GM18519 (cell line): Measurements from ENCODE around the gene PCNX2.
"Not testable (repeated sequence)": the region's sequence is repeated elsewhere in the genome, so short reads cannot be mapped to it uniquely, and the experiment has no call there.

Experiments
- ATAC-seq: cut with Tn5 transposase; IDR thresholded peaks from one replicate; pipeline ENCODE4 v1.9.1; 2021; ENCODE audit warnings: mild to moderate bottlenecking, moderate library complexity; ENCODE audit not compliant: unreplicated experiment, low FRiP score

Gene PCNX2

GRCh38 chr1:233179638-233180037 is 115.9 kb downstream of the PCNX2 start:
- not testable (repeated sequence) for ATAC-seq

GRCh38 chr1:233172201-233172600 is 123.3 kb downstream of the PCNX2 start:
- no peak for ATAC-seq

- ATAC-seq, result no peak
These were observed 124.8 kb downstream of the PCNX2 start for GRCh38 chr1:233170741-233171140.

- ATAC-seq, result no peak
These were observed 127.1 kb downstream of the PCNX2 start for GRCh38 chr1:233168384-233168783.

GRCh38 chr1:233166896-233167295 is 128.6 kb downstream of the PCNX2 start:
- no peak for ATAC-seq

- no peak for ATAC-seq
These were observed 131.8 kb downstream of the PCNX2 start for GRCh38 chr1:233163696-233164095.

- ATAC-seq, result no peak
These were observed 137.2 kb downstream of the PCNX2 start for GRCh38 chr1:233158322-233158721.

GRCh38 chr1:233157245-233157644 is 138.3 kb downstream of the PCNX2 start:
- ATAC-seq, result no peak

GRCh38 chr1:233151861-233152260 is 143.7 kb downstream of the PCNX2 start:
- no peak for ATAC-seq

- no peak for ATAC-seq
These were observed 151.1 kb downstream of the PCNX2 start for GRCh38 chr1:233144434-233144833.

- ATAC-seq, result no peak
These were observed 152.3 kb downstream of the PCNX2 start for GRCh38 chr1:233143241-233143640.

- ATAC-seq, result no peak
These were observed 154.6 kb downstream of the PCNX2 start for GRCh38 chr1:233140974-233141373.

GRCh38 chr1:233140499-233140898 is 155.0 kb downstream of the PCNX2 start:
- no peak for ATAC-seq

- ATAC-seq, result no peak
These were observed 156.5 kb downstream of the PCNX2 start for GRCh38 chr1:233138788-233139585.

GRCh38 chr1:233135833-233136232 is 159.7 kb downstream of the PCNX2 start:
- no peak for ATAC-seq

- ATAC-seq, result no peak
These were observed 163.1 kb downstream of the PCNX2 start for GRCh38 chr1:233132445-233132844.

GRCh38 chr1:233129031-233129430 is 166.5 kb downstream of the PCNX2 start:
- not testable (repeated sequence) for ATAC-seq

- no peak for ATAC-seq
These were observed 168.4 kb downstream of the PCNX2 start for GRCh38 chr1:233127157-233127556.

- ATAC-seq, result no peak
These were observed 172.7 kb downstream of the PCNX2 start for GRCh38 chr1:233122779-233123178.

GRCh38 chr1:233121947-233122559 is 173.5 kb downstream of the PCNX2 start:
- ATAC-seq, result no peak

GRCh38 chr1:233114860-233115259 is 180.7 kb downstream of the PCNX2 start:
- no peak for ATAC-seq

- ATAC-seq, result no peak
These were observed 181.4 kb downstream of the PCNX2 start for GRCh38 chr1:233114159-233114558.
